Liver (tissue), 3 donors: Measurements from ENCODE around the gene TMEM87B.

ENCODE experiments used
- GABPA ChIP-seq, 2 donors: IDR thresholded peaks in 1 of 2; conservative IDR thresholded peaks in 1 of 2; 2 replicates each; pipeline ENCODE4 v1.6.1; 2016; ENCODE audit warnings: antibody characterized with exemption in 2 of 2, mild to moderate bottlenecking in 1 of 2, moderate library complexity in 1 of 2
- NR2F2 ChIP-seq: IDR thresholded peaks from 2 replicates; pipeline ENCODE4 v1.6.1; 2016; ENCODE audit warnings: antibody characterized with exemption
- RAD21 ChIP-seq, 2 donors: IDR thresholded peaks; 2 replicates each; pipeline ENCODE4 v1.6.1; 2016; ENCODE audit warnings: antibody characterized with exemption in 2 of 2, mild to moderate bottlenecking in 2 of 2
- SP1 ChIP-seq: IDR thresholded peaks from 2 replicates; pipeline ENCODE4 v1.6.1; 2018; ENCODE audit warnings: antibody characterized with exemption, mild to moderate bottlenecking
- YY1 ChIP-seq: IDR thresholded peaks from 2 replicates; pipeline ENCODE4 v1.6.1; 2016; ENCODE audit warnings: antibody characterized with exemption, mild to moderate bottlenecking
- TF ChIP-seq, protein P1 (sequence below): fragments of 150-350 bp; IDR thresholded peaks from 2 replicates; pipeline ENCODE4 v1.5.1; 2017; ENCODE audit warnings: improper control_type of control experiment, low read depth, low read length; ENCODE audit not compliant: missing input control
- TF ChIP-seq, protein P2 (sequence below): IDR thresholded peaks from 2 replicates; pipeline ENCODE4 v1.6.1; 2016; ENCODE audit warnings: antibody characterized with exemption, mild to moderate bottlenecking
- TF ChIP-seq, protein P3 (sequence below): IDR thresholded peaks from 2 replicates; pipeline ENCODE4 v1.6.1; 2016; ENCODE audit warnings: antibody characterized with exemption
- donor health status: healthy.
- donor health status: healthy.

DNA sequence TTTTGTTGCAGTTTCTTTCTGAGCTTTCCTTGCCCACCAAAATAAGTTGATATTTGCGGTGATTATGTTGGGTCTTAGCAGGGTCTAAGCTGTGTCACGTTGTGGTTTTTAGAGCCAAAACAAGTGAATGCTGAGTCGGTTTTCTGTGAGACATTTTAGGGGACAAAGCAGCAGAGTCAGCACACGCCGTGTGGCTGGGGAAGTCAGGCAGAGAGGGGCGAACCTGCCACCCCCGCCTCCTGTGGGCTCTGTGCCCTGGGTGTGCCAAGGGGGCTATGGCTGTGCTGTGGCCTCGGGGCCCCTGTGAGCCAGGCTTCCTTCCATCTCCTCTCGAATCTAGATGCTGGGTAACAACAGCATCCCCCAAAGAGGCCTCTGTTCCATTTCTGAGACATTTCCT lies 30.8 kb upstream of the TMEM87B start:
- TF ChIP-seq, protein P1, sequence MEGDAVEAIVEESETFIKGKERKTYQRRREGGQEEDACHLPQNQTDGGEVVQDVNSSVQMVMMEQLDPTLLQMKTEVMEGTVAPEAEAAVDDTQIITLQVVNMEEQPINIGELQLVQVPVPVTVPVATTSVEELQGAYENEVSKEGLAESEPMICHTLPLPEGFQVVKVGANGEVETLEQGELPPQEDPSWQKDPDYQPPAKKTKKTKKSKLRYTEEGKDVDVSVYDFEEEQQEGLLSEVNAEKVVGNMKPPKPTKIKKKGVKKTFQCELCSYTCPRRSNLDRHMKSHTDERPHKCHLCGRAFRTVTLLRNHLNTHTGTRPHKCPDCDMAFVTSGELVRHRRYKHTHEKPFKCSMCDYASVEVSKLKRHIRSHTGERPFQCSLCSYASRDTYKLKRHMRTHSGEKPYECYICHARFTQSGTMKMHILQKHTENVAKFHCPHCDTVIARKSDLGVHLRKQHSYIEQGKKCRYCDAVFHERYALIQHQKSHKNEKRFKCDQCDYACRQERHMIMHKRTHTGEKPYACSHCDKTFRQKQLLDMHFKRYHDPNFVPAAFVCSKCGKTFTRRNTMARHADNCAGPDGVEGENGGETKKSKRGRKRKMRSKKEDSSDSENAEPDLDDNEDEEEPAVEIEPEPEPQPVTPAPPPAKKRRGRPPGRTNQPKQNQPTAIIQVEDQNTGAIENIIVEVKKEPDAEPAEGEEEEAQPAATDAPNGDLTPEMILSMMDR, result no peak
- TF ChIP-seq YY1 (no peak), GABPA (IDR thresholded peaks at IDR 0.05 in 1 of 2, conservative IDR thresholded peaks at IDR 0.05 in 1 of 2) (no peak), NR2F2 (no peak), RAD21 (IDR thresholded peaks at IDR 0.05) (no peak), SP1 (no peak)
- TF ChIP-seq, protein P2, sequence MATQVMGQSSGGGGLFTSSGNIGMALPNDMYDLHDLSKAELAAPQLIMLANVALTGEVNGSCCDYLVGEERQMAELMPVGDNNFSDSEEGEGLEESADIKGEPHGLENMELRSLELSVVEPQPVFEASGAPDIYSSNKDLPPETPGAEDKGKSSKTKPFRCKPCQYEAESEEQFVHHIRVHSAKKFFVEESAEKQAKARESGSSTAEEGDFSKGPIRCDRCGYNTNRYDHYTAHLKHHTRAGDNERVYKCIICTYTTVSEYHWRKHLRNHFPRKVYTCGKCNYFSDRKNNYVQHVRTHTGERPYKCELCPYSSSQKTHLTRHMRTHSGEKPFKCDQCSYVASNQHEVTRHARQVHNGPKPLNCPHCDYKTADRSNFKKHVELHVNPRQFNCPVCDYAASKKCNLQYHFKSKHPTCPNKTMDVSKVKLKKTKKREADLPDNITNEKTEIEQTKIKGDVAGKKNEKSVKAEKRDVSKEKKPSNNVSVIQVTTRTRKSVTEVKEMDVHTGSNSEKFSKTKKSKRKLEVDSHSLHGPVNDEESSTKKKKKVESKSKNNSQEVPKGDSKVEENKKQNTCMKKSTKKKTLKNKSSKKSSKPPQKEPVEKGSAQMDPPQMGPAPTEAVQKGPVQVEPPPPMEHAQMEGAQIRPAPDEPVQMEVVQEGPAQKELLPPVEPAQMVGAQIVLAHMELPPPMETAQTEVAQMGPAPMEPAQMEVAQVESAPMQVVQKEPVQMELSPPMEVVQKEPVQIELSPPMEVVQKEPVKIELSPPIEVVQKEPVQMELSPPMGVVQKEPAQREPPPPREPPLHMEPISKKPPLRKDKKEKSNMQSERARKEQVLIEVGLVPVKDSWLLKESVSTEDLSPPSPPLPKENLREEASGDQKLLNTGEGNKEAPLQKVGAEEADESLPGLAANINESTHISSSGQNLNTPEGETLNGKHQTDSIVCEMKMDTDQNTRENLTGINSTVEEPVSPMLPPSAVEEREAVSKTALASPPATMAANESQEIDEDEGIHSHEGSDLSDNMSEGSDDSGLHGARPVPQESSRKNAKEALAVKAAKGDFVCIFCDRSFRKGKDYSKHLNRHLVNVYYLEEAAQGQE, result no peak
- TF ChIP-seq, protein P3, sequence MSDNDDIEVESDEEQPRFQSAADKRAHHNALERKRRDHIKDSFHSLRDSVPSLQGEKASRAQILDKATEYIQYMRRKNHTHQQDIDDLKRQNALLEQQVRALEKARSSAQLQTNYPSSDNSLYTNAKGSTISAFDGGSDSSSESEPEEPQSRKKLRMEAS, result no peak
